ELR (cell line): Measurements from ENCODE around the gene CADPS.

Source experiments
- DNase-seq: peaks from one replicate; pipeline ENCODE4 v3.0.0-alpha.2; 2015; ENCODE audit warnings: low read depth

CADPS gene

DNA sequence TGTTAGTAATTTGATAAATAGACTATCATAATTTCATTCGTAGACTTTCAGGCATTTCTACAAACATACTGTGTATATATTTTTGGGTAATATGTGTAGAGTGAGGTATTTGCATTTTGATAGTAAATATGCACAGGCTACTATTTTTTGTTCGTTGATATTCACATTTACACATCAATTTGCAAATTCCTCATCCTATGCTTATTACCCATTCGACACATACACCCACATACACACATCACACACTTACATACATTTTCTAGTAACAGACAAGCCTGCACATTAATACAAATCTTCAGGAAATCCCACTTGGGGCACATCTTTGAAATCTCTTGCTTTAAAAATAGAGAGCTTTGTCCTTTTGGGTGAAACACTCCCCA is 373.9 kb downstream of the CADPS start:
- DNase-seq, result no peak

DNA sequence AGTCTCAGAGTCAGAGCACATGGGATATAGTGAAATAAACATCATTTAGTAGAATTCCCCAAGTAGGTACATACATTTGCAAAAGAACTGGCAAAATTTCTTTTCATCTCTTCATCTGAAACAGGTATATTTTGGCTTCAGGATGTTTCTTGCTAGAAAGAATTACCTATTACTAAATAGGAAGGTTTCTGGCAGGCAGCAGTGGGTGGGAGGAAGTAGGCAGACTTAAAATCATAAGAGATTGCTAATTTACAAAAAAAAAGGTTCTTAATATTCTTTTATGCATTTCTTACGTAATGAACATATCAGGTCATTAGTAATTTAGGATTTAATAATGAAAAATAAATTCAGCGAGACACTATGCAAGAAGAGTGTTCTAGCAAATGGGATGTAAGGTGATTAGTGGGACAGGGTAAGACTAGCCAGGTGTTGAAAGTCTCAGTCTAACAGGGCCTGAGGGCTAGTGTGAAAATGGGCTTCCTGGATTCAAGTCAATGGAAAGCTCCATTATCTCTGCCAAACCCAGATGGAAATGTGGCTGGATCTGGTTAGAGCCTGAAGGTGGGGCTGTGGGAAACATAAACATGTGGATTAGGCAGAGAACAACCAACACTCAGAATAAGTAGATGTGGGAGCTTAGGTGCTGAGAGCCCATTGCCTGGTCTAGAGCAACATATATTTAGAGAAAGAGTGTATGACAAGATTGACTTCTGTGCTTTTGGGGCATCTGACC is 374.5 kb downstream of the CADPS start:
- no peak for DNase-seq

DNA sequence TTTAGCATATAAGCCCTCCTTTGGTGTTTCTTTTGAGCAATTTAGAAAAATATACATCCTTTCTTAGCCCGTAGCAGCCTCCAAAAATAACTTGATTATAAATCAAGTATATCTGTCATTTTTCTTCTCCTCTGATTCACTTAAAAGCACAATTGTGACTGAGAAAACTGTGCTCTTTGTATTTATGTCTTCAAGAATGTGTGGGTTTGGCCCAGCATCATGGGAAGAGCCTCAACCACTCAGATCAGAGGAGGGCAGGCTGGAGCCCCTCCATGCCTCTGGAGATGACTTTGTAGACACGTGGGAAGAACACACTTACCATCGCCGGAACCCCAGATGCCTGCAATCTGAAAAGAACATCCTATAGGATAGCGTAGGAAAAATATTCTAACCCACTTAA is 378.1 kb downstream of the CADPS start:
- DNase-seq, result no peak

DNA sequence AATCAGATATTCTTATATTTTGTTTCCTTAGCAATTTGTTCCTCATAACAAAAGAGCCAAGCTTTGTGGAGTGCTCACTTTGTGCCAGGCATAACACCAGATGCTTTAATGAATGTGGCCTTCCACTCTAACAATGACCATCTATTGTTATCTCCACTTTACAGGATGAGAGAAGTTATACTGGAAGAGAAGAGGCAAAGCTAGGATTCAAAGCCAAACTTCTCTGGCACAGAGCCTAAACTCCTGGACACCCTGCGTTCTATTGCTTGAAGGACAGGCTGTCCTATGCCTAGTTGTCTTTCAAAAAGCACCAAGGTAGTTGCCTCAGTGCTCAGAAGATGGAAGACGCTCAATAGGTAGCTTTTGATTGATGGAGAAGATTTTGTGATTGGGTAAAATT is 378.7 kb downstream of the CADPS start:
- no peak for DNase-seq

DNA sequence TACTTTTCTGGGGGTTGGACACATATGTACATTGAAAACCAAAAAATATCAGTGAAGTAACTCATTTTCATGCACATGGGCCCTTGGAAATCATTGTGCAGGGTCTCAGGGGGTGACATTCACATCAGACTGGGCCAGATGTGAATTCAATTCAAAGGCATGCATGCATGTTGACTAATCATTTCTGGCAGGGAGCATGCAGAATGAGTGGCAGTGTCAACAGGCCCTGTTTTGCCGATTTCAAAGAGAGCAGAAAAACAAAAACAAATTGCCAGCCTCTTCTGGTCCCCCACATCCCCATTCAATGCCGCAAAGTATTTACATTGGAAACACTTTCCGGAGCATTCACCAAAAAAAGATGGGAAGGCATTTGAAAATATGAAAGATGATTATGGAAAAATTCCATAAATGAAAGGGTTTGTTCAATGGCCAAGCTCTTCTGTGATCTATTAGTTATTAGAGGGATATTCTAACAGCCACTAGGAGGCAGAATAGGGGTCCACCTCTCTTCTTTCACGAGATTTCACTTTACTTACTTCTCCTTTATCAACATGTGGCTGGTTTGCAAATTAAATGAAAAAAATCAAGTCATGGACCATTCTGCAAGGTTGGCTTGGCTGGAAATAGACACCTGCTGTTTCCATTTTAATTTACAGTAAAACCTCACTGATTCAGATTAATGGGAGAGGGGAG is 382.0 kb downstream of the CADPS start:
- DNase-seq, result peak; percentile 18

DNA sequence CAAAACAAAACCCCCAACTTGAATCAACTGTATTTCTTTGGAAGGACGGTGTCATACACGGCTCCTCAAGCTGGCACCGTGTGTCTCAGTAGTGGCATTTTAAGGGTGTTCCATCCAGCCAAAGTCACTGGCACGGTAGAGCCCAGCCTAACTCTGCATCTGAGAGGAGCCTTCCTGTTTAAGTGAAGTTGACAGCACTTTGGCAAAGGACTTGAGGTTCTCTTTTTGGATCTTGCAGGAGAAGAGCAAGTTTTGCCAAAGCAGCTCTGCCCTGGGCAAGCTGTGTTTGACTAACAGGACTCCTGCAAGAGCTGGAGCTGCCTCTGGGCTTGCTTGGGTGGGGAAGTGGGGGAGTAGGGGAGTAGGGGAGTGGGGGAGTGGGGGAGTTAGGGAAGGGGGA is 392.3 kb downstream of the CADPS start:
- DNase-seq, result no peak

DNA sequence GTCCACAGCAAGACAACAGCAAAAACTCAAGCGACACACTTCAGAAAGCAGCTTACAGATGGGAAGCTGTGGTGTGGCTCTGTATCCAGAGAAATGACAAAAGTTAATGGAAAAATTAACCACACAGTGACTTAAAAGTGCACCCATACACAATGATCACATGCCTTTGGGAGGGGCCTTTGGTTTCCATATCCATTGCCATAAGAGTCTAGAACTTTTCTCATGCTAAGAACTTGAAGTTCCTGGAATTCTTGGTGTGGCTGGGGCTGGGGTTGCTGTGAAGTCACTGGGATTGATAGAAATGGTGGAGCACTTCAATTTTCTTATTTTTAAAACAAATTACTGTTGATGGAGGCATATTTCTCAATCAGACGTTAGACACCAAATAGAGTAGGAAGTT is 393.3 kb downstream of the CADPS start:
- no peak for DNase-seq

DNA sequence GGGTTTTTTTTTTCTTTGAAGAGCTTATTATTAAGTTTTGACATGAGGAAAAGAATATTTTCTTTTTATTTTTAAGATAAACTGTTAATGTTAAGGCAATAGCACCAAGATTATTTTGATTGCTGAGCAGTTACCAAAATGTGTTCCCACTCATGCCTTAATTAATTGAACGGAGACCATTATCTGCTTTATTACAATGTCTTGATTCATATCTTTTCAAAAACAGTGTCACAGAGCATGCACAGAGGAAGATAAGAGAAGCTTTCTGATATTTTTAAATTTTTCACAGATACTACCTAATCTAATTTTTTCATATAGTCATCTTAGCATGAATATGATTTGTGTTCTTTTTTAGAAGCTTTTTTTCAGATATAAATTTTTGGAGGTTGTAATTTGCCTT is 395.2 kb downstream of the CADPS start:
- DNase-seq, result no peak

DNA sequence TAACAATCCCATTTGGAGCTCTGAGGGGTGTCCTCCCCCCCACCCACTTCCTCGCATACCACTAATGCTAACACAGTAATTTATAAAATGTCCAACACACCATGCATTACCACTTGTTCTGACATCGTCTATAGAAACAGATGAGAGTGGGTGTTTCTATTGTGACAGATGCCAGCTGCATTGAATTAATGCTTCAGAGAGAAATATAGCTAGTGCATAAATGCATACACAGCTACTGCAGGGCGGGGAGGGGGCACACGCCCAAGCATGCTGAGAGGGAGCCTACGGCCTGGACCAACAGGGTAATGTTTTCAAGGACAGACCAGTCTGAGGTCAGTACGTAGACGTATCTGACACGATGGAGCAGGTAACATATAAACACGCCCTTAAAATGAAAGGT is 395.9 kb downstream of the CADPS start:
- DNase-seq, result no peak

DNA sequence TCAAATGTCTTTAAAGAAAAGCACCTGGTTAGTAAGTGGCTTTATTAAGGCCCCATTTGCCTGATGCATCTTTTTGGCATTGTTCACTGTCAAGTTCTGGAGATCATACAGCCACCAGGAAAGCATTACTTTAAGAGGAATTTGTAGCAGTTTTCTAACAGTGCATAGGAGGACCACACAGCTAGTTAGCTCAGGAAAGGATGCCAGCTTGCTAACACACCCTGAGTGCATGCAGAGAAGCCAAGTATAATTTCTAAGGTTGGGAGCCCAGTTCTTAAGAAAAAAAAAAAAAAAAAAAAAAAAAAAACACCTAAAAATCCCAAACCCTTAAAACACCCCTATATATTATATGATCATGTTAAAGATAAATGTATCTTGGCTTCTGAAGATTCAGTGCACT is 399.9 kb downstream of the CADPS start:
- DNase-seq, result no peak

DNA sequence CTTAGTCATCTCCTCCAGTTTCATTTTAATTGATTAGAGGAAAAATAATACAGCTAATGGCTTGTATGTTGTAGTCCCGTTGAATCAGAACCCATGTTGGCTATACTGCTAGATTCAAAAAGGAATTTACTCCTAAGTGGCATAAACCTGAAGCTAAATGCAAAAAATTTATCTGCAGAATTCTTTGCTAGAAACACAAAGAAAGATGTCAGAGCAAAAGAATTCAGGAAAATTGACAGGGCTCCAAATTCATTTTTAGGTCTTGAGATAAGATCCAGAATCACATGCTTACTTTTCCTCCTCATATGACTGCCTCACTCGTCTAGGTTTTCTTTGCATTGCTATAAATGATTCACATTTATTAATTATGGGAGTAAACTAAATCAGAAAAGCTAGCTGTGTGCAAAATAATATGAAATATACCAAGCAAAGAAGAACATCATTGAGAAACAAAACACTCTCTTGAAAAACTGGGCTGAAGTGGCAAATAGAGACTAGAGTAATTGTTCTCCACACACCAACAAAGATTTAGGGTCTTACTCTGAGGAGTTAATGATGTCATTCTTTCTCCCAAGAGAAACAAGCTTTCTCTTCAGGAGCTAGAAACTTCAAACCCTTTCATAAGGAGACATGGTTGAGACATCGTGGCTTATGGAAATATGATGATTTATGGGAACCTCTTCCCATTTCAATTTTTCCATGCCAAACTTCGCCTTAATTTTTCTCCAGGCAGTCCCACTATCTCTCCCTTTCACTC is 407.1 kb downstream of the CADPS start:
- no peak for DNase-seq

DNA sequence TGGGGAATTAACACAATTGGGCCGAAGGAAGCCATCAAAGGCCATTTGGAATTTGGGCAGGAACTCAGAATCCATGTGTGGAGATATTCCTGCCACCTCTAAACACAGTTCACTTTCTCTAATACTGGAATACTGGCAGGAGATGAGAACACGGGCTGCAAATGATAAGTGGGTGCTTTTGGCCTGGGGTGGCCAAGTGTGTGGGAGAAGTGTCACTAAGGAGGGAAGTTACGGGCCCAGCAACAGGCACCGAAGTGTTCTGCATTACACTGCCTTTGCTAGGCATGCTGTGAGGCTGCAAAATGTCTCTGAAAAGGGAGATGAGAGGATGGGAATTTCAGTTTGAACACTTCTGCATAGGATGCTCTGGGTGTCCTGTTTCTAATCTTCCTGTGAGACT is 412.4 kb downstream of the CADPS start:
- no peak for DNase-seq

DNA sequence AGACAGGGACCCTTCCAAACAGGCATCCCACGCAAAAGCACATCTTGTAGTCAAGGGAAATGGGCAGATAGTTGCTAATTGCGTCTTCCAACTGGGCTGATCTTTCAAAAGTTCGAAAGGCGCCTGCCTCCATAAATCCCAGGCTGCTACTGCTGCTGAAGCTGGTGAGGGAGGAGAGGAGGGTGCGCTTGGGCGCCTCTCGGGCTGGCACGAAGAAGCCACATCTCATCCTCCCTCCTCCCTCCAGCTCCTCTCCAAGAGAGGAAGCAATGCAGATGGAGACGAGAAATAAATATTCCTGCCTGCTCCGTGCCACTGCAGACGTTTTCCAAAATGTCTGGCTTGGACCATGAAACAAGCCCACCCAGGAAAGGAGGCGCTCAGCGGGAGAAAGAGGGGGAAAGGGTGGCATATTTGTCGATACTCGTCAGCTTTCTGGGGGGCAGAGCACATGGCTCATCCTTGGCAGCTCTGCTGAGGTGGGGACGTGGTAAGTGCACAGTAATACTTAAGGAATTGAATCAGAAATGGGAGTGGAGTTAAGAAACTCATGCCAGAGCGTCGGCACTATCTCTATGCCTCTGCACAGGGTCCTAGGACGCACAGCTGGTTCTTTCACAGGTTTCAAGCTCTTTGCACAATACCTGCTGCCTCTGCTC is 413.0 kb downstream of the CADPS start:
- no peak for DNase-seq

DNA sequence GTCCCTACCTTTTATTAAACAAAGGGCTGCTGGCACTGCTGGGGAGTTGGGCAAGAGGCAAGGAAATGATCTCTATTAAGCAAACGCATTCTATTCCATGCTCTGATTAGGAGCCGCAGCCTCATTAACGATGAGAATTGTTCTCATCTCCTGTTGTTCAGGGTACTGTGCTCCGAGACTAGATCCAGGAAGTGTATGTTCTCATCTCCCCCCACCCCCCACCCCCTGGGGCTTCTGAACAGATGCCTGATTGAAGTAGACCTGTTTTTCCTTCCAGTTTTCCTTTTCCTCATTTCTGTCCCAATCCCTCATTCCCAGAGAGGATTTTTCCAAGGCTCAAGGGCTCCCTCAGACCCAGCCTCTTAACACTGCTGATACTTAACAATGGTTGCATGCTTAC is 420.3 kb downstream of the CADPS start:
- no peak for DNase-seq

DNA sequence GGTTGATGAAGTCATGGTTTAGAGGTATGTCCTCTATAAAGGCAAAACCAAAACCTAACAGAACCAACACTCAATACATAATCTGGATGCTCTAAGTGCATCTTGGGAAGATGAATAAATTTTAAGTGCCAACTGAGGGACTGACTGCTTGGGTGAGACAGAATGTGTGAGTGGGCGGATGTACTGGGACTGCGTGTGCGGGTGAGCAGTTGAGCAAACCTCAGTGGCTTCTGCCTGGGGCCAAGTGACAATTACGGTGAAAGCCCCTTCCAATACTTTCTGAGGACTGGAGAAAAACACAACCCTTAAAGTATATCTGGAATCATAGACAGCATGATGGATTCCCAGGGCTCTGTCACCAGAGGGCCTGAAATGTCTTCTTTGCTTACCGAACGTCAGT is 421.8 kb downstream of the CADPS start:
- DNase-seq, result no peak

DNA sequence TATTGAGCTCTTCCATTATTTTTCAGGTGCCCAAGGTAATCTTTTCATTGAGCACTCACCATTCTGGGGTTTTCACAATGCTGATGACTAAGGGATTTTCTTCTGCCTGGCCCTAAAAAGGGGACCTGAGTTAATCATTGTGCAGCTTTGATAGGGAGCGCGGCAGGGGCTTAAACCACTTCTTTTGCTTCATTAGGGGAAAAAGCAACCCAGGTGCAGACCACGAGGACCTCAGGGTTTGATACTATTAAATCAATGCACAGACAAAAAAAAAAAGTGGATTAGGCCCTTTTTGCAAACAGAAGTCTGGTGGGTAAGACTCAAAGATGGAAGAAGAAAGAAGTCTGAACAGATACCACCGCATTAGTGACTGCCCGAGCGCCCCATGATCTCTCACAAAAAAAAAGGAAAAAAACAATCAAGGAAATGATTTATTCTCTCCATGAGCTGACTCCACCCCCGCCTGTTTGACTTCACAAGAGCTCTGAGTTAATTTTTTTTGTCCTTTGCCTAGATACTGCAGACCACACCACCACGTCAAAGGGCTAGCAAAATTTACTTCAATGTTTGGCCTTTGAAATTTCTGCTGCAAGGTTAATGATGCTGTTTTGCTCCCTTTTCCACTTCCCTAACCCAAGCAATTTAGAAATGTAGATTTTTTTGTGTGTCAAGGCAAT is 423.9 kb downstream of the CADPS start:
- no peak for DNase-seq

DNA sequence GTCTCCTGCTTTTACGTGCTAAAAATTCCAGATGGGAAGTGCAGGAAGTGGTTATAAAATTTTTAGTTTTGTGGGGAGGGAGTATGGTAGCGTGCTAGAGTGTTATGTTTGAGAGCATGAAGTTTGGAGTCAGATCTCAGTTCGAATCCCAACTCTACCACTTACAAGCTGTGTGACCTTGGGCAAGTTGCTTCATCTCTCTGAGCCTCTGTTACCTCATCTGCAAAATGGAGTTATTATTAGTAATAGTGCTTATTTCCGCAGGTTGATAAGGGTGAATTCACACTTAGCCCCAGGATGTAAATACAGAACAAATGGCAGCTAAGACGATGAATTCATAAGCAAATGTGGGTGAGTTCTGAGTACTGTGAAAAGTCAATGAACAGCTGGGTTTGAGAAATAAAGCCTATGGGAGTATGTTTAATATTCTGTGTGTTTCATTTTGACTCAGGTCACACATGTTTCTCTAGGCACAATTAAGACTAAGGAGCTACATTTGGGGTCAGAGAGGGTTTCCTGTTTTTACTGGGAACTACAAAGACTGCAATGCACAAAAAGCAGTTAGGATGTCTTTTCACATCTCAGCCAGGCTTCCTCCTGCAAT is 428.8 kb downstream of the CADPS start:
- no peak for DNase-seq

DNA sequence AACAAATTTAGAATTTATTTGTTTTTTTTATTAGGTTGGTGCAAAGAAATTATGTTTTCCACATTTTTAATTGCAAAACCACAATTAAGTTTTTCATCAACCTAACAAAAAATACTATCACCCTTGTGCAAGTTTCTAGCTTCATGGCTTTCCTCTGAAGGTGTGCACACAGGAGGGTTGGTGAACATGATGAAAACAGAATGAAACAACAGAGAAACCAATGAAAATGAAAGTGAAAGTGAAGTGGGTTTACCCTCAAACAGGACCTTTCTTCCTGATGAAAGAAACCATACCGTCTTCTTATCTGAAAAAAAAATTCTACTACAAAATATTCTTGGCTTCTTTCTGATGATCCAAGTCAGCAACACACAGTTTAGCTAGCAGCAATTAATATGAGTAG is 429.9 kb downstream of the CADPS start:
- DNase-seq, result peak; percentile 28

DNA sequence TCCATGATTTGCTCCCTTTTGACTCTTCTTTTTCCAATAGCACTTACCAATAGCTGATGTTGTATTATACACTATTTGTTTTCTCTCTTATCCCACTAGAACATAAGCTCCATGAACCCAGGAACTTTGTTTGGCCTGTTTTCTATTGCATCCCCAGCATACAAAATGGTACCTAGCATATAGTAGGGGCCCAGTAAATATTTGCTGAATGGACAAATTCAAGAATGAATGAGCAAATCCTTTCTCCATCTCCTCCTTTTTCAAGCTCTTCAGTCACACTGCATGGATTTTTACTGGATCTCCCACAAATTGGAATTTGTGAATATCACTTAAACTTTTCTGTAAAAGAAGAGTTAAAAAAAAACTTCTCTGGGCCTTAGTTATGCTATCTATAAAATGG is 435.2 kb downstream of the CADPS start:
- no peak for DNase-seq

DNA sequence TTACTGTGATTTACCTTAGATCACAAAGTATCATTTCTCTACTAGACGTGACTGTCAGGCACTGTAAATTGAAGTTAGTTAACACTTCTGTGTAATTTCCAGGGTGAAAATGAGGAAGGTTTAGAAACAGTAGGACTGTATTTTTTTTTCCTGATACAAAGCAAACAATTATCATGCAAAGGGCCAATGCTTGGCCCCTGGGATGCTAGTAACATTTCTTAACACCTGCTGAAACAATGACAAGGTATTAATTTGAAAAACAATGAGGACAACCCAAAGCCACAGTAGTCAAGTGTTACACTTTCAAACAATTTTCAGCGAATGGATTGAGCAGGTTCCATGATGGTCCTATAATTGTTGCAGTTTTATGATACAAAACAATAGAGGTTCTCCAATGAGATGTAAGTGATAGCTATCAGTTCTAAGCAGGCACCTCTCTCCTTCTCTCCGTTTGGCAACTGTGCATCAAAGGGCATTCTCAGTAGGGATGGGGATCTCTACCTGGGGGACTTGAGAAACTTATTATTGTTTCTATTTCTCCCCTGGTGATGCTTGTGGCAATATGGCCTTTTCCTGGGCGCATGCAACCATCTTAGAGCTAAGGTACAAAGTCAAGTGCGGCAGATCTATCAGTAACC is 435.9 kb downstream of the CADPS start:
- no peak for DNase-seq

DNA sequence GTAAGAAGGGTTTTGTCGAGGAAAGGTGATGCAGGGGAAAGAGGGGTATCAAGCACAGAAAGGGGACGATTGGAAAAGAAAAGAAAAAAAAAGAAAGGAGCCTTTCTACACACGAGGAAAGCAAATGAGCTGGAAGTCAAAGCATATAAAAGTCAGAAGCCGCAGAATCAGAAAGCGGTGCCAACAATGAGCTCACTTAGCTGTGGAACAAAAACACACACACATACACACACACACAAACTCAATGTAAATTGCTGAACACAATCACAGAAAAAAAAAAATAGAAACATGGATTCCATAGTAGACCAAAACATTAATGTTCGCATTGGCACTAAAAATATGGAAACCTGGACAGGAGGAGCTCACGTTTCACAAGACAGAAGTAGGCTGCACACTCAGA is 438.4 kb downstream of the CADPS start:
- no peak for DNase-seq
